Measurements from ENCODE around the gene HS3ST6.
"Not testable (repeated sequence)": the region's sequence is repeated elsewhere in the genome, so short reads cannot be mapped to it uniquely, and the experiment has no call there.

The HS3ST6 gene

GRCh38 chr16:1924095-1924494 is 5.9 kb upstream of the HS3ST6 start:
- no peak for DNase-seq

GRCh38 chr16:1923299-1924034 is 5.3 kb upstream of the HS3ST6 start:
- no peak for DNase-seq

- DNase-seq = no peak
These were observed 4.1 kb upstream of the HS3ST6 start for GRCh38 chr16:1922357-1922756.

- DNase-seq = no peak
These were observed 2.5 kb upstream of the HS3ST6 start for GRCh38 chr16:1920727-1921171.

GRCh38 chr16:1920122-1920521 is 1.9 kb upstream of the HS3ST6 start:
- not testable (repeated sequence) for DNase-seq

GRCh38 chr16:1919327-1919998 is 1.2 kb upstream of the HS3ST6 start:
- no peak for DNase-seq

- no peak for DNase-seq
These were observed 407 bp downstream of the HS3ST6 start for GRCh38 chr16:1917665-1918350.

- no peak for DNase-seq
These were observed 1.1 kb downstream of the HS3ST6 start for GRCh38 chr16:1917056-1917664.

GRCh38 chr16:1916640-1916990 is 1.6 kb downstream of the HS3ST6 start:
- no peak for DNase-seq

GRCh38 chr16:1915732-1916639 is 2.2 kb downstream of the HS3ST6 start:
- DNase-seq = no peak

GRCh38 chr16:1914988-1915387 is 3.2 kb downstream of the HS3ST6 start:
- DNase-seq = no peak

- DNase-seq = no peak
These were observed 4.1 kb downstream of the HS3ST6 start for GRCh38 chr16:1914084-1914608.

GRCh38 chr16:1913327-1914083 is 4.7 kb downstream of the HS3ST6 start:
- DNase-seq = no peak

GRCh38 chr16:1912215-1912543 is 6.0 kb downstream of the HS3ST6 start:
- DNase-seq = no peak

GRCh38 chr16:1911467-1912214 is 6.6 kb downstream of the HS3ST6 start:
- DNase-seq = no peak

- DNase-seq = no peak
These were observed 8.5 kb downstream of the HS3ST6 start for GRCh38 chr16:1909561-1910231.

GRCh38 chr16:1908983-1909382 is 9.2 kb downstream of the HS3ST6 start:
- DNase-seq = no peak

- DNase-seq = no peak
These were observed 10.0 kb downstream of the HS3ST6 start for GRCh38 chr16:1908184-1908583.

- no peak for DNase-seq
These were observed 10.9 kb downstream of the HS3ST6 start for GRCh38 chr16:1907226-1907860.

- DNase-seq = no peak
These were observed 11.4 kb downstream of the HS3ST6 start for GRCh38 chr16:1906846-1907165.

Data from bone marrow (tissue), 2 donors.